Glutamatergic neuron (in vitro differentiated cells): ENCODE data around the gene TLR4. TPM values are rescaled to one million over a fixed set of nuclear protein-coding genes. Genes with fewer than 3 reads are reported as not detected.

Experiments used
- DNase-seq: peaks from one replicate; pipeline ENCODE4 v3.0.0; 2022
- H3K27ac Mint-ChIP-seq: one replicate; pipeline ENCODE4 v1.8.0; 2020; ENCODE audit warnings: mild to moderate bottlenecking, mixed read lengths, inconsistent platforms; ENCODE audit not compliant: unreplicated experiment
- H3K27me3 Mint-ChIP-seq: one replicate; pipeline ENCODE4 v1.8.0; 2020; ENCODE audit warnings: mild to moderate bottlenecking, moderate library complexity, mixed read lengths, inconsistent platforms; ENCODE audit not compliant: unreplicated experiment
- H3K36me3 Mint-ChIP-seq: one replicate; pipeline ENCODE4 v1.8.0; 2020; ENCODE audit warnings: mild to moderate bottlenecking, mixed read lengths, inconsistent platforms; ENCODE audit not compliant: unreplicated experiment
- H3K4me1 Mint-ChIP-seq: one replicate; pipeline ENCODE4 v1.8.0; 2020; ENCODE audit warnings: mild to moderate bottlenecking, low read depth, mixed read lengths, inconsistent platforms; ENCODE audit not compliant: unreplicated experiment
- H3K4me3 Mint-ChIP-seq: one replicate; pipeline ENCODE4 v1.8.0; 2020; ENCODE audit warnings: mild to moderate bottlenecking, mixed read lengths, inconsistent platforms; ENCODE audit not compliant: unreplicated experiment
- H3K9me3 Mint-ChIP-seq: one replicate; pipeline ENCODE4 v1.8.0; 2020; ENCODE audit warnings: mild to moderate bottlenecking, moderate library complexity, mixed read lengths, inconsistent platforms; ENCODE audit not compliant: unreplicated experiment
- CTCF ChIP-seq: fragments of 200-600 bp; sonication (generic); IDR thresholded peaks from one replicate; pipeline ENCODE4 v1.5.0; 2021; ENCODE audit not compliant: partially characterized antibody, unreplicated experiment
- total RNA-seq: library from RNA; stranded (reverse); fragmentation: NEBNext Ultra II Directional; extraction: Animal tissue kit (Norgen Biotek cat#: 25700); gene quantifications from one replicate; pipeline ENCODE4 v1.2.1, GENCODE V29; 2021; ENCODE audit not compliant: unreplicated experiment

Gene TLR4
- total RNA-seq, 1 donor from 2014 or later, result not detected

GRCh38 chr9:117732494-117732893 lies 28.3 kb downstream of the TLR4 start:
- H3K27ac Mint-ChIP-seq, result no peak overlapping the region
- TF ChIP-seq CTCF, result no peak
- peaks cover 6% of the 10 kb centered on the region for H3K4me1 Mint-ChIP-seq
- no peak overlapping the region for H3K4me3 Mint-ChIP-seq
- no peaks in the 10 kb centered on the region for H3K36me3 Mint-ChIP-seq
- DNase-seq, result no peak
- no peaks in the 10 kb centered on the region for H3K9me3 Mint-ChIP-seq
- H3K27me3 Mint-ChIP-seq, result no peaks in the 10 kb centered on the region

DNA sequence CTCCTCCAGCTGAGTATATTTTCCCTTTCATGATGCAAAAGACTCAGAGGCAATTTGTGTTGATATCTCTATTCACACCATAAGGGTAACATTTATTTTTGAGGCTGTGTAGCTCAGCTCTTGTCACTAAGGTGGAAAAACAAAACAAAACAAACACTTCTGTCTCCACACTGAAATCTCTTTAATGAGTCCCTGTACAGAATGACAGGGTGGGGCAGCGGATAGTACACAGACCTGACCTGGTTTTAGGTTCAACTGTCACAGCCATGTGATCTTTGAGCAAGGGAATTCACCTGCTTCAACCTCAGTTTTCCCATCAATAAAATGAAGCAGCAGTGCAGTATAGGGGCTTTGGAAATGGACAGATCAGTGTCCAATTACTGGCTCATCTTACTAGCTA lies 29.3 kb downstream of the TLR4 start:
- TF ChIP-seq CTCF, result no peak
- H3K4me3 Mint-ChIP-seq, result no peak overlapping the region
- H3K4me1 Mint-ChIP-seq, result peaks cover 6% of the 10 kb centered on the region
- H3K9me3 Mint-ChIP-seq, result no peaks in the 10 kb centered on the region
- H3K36me3 Mint-ChIP-seq, result no peaks in the 10 kb centered on the region
- no peak for DNase-seq
- no peaks in the 10 kb centered on the region for H3K27me3 Mint-ChIP-seq
- no peak overlapping the region for H3K27ac Mint-ChIP-seq

- TF ChIP-seq CTCF, result no peak
- no peaks in the 10 kb centered on the region for H3K27me3 Mint-ChIP-seq
These were observed 29.9 kb downstream of the TLR4 start for GRCh38 chr9:117734082-117734481.

GRCh38 chr9:117734523-117735314 lies 30.5 kb downstream of the TLR4 start:
- no peaks in the 10 kb centered on the region for H3K27me3 Mint-ChIP-seq
- no peak overlapping the region for H3K4me3 Mint-ChIP-seq
- no peaks in the 10 kb centered on the region for H3K9me3 Mint-ChIP-seq
- peaks cover 3% of the 10 kb centered on the region for H3K4me1 Mint-ChIP-seq
- TF ChIP-seq CTCF, result no peak
- no peak for DNase-seq
- H3K27ac Mint-ChIP-seq, result no peak overlapping the region
- H3K36me3 Mint-ChIP-seq, result no peaks in the 10 kb centered on the region

More at GRCh38 chr9:117734082-117734481, 29.9 kb downstream of the TLR4 start:
- Mint-ChIP-seq H3K4me3 (no peak overlapping the region), H3K4me1 (peaks cover 6% of the 10 kb centered on the region), H3K9me3 (no peaks in the 10 kb centered on the region), H3K36me3 (no peaks in the 10 kb centered on the region), H3K27ac (no peak overlapping the region)
- no peak for DNase-seq

DNA sequence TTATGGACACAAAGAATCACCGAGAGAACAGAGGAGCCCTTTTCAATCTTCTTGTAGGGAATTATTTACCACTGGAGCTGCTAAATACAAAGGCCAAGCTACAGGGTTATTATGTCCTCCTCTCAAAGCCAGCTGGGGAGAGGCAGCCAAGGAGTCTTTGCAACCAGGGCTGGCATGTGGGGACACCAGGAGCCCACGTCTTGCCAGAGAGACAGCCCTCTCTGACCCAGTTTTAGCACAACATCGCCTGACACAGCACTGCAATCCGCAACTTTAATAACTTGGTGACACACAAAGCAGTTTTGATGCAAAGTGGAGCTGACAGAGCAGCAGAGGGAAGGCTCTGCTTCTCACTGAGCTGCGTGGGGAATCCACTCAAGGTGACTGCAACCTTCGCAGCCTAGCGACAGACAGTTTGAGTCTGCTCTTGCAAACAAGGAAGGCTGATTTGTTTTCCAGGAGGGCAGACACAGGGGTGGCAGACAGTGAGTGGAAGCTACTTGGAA lies 33.6 kb downstream of the TLR4 start:
- H3K4me3 Mint-ChIP-seq, result no peak overlapping the region
- no peak overlapping the region for H3K27ac Mint-ChIP-seq
- peaks cover 7% of the 10 kb centered on the region for H3K4me1 Mint-ChIP-seq
- H3K27me3 Mint-ChIP-seq, result no peaks in the 10 kb centered on the region
- DNase-seq, result no peak
- H3K9me3 Mint-ChIP-seq, result no peaks in the 10 kb centered on the region
- no peaks in the 10 kb centered on the region for H3K36me3 Mint-ChIP-seq
- no peak for TF ChIP-seq CTCF
